ENCODE results near the gene AXL.

DNA sequence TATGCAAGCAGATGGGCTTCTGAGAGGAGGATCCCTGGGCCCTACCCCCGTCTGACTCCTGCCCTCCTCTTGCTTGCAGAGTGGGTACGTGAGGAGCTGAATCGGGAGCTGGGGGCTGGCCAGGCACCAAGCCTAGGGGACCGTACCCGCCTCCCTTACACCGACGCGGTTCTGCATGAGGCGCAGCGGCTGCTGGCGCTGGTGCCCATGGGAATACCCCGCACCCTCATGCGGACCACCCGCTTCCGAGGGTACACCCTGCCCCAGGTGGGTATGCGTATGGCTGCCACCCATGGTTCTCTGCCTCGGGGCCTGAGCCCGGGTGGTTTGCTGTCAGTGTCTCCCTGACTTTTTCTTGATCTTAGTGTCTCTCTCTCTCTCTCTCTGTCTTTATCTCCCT is 15.7 kb upstream of the AXL start:
- no peak for TF ChIP-seq POLR2AphosphoS5 (IDR thresholded peaks at IDR 0.05)
- TF ChIP-seq, protein P1, sequence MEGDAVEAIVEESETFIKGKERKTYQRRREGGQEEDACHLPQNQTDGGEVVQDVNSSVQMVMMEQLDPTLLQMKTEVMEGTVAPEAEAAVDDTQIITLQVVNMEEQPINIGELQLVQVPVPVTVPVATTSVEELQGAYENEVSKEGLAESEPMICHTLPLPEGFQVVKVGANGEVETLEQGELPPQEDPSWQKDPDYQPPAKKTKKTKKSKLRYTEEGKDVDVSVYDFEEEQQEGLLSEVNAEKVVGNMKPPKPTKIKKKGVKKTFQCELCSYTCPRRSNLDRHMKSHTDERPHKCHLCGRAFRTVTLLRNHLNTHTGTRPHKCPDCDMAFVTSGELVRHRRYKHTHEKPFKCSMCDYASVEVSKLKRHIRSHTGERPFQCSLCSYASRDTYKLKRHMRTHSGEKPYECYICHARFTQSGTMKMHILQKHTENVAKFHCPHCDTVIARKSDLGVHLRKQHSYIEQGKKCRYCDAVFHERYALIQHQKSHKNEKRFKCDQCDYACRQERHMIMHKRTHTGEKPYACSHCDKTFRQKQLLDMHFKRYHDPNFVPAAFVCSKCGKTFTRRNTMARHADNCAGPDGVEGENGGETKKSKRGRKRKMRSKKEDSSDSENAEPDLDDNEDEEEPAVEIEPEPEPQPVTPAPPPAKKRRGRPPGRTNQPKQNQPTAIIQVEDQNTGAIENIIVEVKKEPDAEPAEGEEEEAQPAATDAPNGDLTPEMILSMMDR (IDR thresholded peaks at IDR 0.05 in 8 of 11, conservative IDR thresholded peaks at IDR 0.05 in 3 of 11) = no peak
